Measurements from ENCODE around the gene ABCB11. TPM values are rescaled to one million over a fixed set of nuclear protein-coding genes. Genes with fewer than 3 reads are reported as not detected.
"Not testable (repeated sequence)": the region's sequence is repeated elsewhere in the genome, so short reads cannot be mapped to it uniquely, and the experiment has no call there.

Gene ABCB11
- polyA plus RNA-seq, 4 donors: 0.31 TPM; not detected in 3

- DNase-seq (ENCODE audit: low read depth in 4 of 4, low spot score in 3 of 4): no peak
These were observed 15.5 kb upstream of the ABCB11 start for GRCh38 chr2:169046440-169047151.

DNA sequence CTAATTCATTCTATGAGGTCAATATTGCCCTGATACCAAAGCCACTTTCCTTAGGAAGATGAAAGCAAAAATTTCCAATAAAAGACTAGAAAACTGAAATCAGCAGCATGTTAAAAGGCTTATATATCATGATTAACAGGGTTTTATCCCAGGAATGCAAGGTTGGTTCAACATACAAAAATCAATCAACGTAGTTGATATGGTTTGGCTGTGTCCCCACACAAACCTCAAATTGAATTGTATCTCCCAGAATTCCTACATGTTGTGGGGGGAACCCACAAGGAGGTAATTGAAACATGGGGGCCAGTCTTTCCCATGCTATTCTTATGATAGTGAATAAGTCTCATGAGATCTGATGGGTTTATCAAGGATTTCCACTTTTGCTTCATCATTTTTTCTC lies 11.7 kb upstream of the ABCB11 start:
- no peak for DNase-seq (ENCODE audit: low read depth in 4 of 4, low spot score in 3 of 4)

DNA sequence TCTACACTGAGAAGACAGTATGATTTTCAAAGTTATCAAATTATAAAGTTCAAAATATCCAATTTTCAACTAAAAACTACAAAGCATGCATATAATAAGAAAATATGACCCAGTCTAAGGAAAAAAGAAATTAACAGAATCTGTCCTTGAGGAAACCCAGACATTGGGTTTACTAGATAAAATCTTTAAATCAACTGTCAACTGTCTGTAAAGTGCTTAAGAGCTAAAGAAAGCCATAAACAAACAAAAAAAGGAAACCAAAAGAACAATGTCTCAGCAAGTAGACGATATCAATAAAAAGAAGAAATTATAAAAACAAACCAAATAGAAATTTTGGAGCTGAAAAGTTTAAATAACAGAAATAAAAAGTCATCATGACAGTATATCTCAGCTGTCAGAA lies 10.5 kb upstream of the ABCB11 start:
- DNase-seq (ENCODE audit: low read depth in 4 of 4, low spot score in 3 of 4): no peak

GRCh38 chr2:169039702-169040101 lies 8.6 kb upstream of the ABCB11 start:
- no peak for DNase-seq (ENCODE audit: low read depth in 4 of 4, low spot score in 3 of 4)

DNA sequence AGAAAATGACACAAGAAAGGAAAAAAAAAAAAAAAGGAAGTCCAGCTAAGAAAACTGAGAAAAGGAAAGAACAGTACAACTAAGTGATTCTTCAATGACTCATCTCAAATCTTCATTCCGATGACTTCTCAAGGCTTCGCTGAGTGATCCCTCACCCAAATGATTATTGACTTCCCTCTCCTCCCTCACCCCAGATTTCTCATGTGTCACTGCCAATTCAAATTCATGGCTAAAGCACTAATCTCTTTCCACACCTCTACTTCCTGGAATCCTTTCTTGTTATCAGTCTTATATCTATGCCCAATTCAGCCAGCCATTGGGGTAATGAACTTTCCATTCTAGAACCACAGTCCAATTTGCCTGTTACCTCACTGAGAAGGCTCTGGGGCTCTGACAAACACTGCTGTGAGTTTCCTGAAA lies 7.2 kb upstream of the ABCB11 start:
- DNase-seq (ENCODE audit: low read depth in 4 of 4, low spot score in 3 of 4): no peak

- DNase-seq (ENCODE audit: low read depth in 4 of 4, low spot score in 3 of 4): no peak
These were observed 5.8 kb upstream of the ABCB11 start for GRCh38 chr2:169036736-169037440.

DNA sequence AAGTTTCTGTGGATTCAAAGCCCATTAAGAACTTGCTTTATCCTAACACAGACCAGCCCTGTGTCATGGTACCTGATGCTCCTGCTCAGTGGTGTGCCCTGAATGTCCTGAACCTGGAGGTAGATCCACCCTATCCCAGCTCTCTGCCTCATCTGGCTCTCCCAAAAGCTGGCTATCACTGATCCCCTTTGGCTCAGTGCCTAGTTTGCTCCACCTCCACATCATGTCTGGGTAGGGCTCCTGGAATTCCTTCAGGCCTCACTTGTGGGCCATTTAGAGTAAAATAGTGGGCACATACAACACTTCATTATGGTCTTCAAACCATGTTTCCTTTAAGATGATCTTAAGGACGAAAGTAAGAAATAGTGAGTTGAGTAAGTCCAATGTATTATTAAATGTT lies 4.8 kb upstream of the ABCB11 start:
- no peak for DNase-seq (ENCODE audit: low read depth in 4 of 4, low spot score in 3 of 4)

DNA sequence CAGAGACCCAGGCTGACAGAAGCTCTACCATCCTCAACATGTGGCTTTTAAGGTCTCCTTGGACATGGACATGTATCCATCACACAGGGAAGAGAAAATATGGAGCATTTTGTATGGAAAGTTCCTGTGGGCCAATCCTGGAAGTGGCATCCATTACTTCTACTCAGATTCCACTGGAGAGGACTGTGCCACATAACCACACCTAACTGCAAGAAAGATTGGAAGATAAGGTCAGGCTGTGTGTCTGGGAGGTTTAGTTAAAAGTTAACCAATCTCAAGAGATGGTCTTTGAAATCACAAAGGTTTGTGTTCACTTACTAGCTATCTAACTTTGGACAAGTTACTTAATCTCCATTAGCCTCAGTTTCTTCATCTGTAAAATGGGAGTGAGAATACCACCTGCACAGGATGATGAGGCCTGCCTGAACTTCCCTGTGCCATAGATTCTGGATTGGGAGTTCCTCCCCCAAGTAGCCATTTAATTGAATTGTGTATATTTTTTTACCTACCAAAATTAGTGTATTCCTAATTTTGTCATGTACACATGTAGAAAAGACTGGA lies 3.9 kb upstream of the ABCB11 start:
- DNase-seq (ENCODE audit: low read depth in 4 of 4, low spot score in 3 of 4): no peak

DNA sequence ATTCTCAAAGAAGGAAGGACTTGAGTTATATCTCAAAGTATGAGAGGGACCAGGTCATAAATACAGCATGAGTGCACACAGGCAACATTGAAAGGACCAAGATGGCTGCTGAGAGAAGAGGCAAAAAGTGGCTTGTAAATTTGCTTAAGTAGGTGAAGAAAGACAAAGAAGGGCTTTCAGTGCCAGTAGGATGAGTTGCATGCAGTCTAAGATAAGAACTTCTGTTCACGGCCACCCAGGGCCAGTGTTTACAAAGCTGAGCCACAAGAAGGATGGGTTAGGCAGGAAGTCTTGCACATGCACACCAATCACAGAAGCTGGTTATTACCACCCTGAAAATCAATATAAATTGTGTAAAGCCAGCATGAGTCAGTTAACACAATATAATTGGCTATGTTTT lies 3.1 kb upstream of the ABCB11 start:
- no peak for DNase-seq (ENCODE audit: low read depth in 4 of 4, low spot score in 3 of 4)

GRCh38 chr2:169029341-169029740 lies 1.8 kb downstream of the ABCB11 start:
- DNase-seq (ENCODE audit: low read depth in 4 of 4, low spot score in 3 of 4): no peak

GRCh38 chr2:169027234-169027633 lies 3.9 kb downstream of the ABCB11 start:
- no peak for DNase-seq (ENCODE audit: low read depth in 4 of 4, low spot score in 3 of 4)

- DNase-seq (ENCODE audit: low read depth in 4 of 4, low spot score in 3 of 4): no peak
These were observed 5.1 kb downstream of the ABCB11 start for GRCh38 chr2:169026056-169026455.

- no peak for DNase-seq (ENCODE audit: low read depth in 4 of 4, low spot score in 3 of 4)
These were observed 8.0 kb downstream of the ABCB11 start for GRCh38 chr2:169023161-169023560.

DNA sequence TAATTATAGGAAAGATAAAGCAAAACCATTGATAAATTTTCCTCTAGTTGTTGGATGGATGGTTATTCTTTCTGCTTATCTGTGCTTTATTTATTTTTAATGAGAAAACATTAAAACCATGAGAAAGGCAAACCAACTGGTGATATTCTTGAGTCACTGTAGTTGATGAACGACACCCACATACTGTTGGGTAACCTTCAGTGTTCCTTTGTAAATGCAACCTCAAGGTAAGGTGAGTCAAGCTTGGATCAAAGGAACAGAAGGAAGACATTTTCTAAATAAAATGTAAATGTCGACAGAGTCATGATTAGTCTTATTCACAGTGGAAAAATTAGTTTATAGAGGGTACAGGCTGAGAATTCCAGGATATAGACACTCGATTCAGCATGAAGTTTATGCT lies 12.7 kb downstream of the ABCB11 start:
- DNase-seq (ENCODE audit: low read depth in 4 of 4, low spot score in 3 of 4): no peak

GRCh38 chr2:169015943-169016342 lies 15.2 kb downstream of the ABCB11 start:
- DNase-seq (ENCODE audit: low read depth in 4 of 4, low spot score in 3 of 4): no peak

DNA sequence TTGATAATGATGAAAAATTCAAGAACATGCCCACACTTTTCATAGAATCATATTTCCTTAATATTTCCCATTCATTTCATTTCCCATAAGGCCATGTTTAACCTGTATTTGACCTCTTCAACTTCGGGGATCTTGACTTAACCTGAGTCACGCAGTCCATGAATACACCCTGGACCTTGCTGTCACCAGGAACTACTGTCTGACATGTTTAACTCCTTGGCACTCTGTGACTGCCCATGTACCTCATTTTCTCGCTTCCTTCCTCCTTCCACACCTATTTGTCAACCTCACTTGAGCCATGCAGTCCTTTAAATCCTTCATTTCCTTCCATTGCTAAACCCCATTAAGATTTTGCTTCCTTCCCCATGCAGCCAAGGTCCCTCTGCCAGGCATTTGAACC lies 16.3 kb downstream of the ABCB11 start:
- DNase-seq (ENCODE audit: low read depth in 4 of 4, low spot score in 3 of 4): no peak

- no peak for DNase-seq (ENCODE audit: low read depth in 4 of 4, low spot score in 3 of 4)
These were observed 17.5 kb downstream of the ABCB11 start for GRCh38 chr2:169013628-169014026.

DNA sequence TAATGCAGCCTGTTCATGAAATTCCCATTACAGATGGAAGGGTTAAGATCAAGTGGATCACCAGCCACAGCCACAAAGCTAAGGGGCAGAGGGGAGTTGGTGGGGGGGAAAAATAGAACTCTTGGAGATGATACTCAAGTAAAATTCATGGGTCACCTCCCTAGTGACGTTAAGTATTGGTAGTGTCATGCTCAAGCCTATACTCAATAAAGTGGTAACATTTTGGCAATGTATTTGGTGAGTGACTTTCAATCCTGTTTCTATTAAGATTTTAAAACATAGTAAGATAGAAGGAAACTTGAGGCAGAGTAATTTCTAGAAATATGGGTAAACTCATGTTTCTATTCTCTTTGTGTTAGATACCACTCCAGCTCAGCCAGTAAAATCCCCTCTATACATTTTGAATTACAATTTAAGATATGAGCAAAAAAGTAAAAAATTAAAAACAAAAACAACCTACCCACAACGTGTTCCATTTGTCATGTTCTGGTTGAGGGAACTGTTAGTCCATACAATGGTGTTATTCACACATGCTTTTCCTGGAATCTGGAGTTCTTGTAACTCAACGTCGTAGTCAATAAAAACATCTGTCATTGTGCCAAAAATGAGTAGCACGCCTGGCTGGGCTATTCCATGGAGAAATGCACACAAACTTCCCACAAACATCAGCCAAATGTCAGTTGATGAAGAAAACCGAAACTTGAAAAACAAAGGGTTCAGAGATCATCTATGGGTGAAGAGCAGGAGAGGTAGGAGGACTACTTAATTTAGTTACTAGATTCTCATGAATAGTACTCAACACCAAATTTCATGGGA lies 18.1 kb downstream of the ABCB11 start:
- DNase-seq (ENCODE audit: low read depth in 4 of 4, low spot score in 3 of 4): no peak

- DNase-seq (ENCODE audit: low read depth in 4 of 4, low spot score in 3 of 4): not testable (repeated sequence)
These were observed 18.8 kb downstream of the ABCB11 start for GRCh38 chr2:169012191-169012792.

DNA sequence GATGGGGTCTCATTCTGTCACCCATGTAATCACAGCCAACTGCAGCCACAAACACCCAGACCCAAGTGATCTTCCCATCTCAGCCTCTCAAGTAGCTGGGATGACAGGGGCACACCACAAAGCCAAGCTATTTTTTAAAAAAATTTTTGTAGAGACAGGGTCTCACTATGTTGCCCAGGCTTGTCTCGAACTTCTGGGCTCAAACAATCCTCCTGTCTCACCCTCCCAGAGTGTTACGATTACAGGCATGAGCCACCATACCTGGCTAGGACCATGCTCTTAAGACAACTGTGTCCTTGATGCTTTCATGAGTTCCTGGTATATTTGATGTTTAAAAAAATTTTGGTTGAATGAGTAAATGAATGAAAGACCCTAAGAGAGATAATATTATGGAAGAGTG lies 19.4 kb downstream of the ABCB11 start:
- DNase-seq (ENCODE audit: low read depth in 4 of 4, low spot score in 3 of 4): no peak

Measured in left renal pelvis (tissue), 4 donors.